Measurements from ENCODE around the gene MRGPRX4. TPM values are rescaled to one million over a fixed set of nuclear protein-coding genes. Genes with fewer than 3 reads are reported as not detected.

Gene MRGPRX4
- total RNA-seq, 1 experiment from 2014 or later = not detected

- BruUV-seq (replicated peaks) = no TSS peak
- no peaks in the 10 kb centered on the region for H3K36me3 ChIP-seq (ENCODE audit: low read depth)
- H3K9me2 ChIP-seq (ENCODE audit: insufficient read depth) = no peaks in the 10 kb centered on the region
- 0 out of 2 replicates have a peak, but pooled peaks cover 3% of the 10 kb centered on the region for H3K27me3 ChIP-seq (ENCODE audit: insufficient read depth, low read depth)
- H3K27ac ChIP-seq = no peak overlapping the region
- H2AFZ ChIP-seq = no peak overlapping the region
- no peak overlapping the region for H3K4me3 ChIP-seq
- intact Hi-C loops (cut with micrococcal nuclease; ENCODE audit: unreplicated experiment) = no loop called here
- no peaks in the 10 kb centered on the region for H3K79me2 ChIP-seq (ENCODE audit: low read depth)
- H4K20me1 ChIP-seq (ENCODE audit: insufficient read depth) = no peaks in the 10 kb centered on the region
- TF ChIP-seq, protein P1, sequence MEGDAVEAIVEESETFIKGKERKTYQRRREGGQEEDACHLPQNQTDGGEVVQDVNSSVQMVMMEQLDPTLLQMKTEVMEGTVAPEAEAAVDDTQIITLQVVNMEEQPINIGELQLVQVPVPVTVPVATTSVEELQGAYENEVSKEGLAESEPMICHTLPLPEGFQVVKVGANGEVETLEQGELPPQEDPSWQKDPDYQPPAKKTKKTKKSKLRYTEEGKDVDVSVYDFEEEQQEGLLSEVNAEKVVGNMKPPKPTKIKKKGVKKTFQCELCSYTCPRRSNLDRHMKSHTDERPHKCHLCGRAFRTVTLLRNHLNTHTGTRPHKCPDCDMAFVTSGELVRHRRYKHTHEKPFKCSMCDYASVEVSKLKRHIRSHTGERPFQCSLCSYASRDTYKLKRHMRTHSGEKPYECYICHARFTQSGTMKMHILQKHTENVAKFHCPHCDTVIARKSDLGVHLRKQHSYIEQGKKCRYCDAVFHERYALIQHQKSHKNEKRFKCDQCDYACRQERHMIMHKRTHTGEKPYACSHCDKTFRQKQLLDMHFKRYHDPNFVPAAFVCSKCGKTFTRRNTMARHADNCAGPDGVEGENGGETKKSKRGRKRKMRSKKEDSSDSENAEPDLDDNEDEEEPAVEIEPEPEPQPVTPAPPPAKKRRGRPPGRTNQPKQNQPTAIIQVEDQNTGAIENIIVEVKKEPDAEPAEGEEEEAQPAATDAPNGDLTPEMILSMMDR (conservative IDR thresholded peaks at IDR 0.05) = no peak
- TF ChIP-seq EZH2 (IDR thresholded peaks at IDR 0.05; ENCODE audit: low read depth) = no peak
- ChIA-PET POLR2A (ENCODE audit: unreplicated experiment) (no interaction called here), CTCF (no interaction called here)
- no peaks in the 10 kb centered on the region for H3K9me3 ChIP-seq (ENCODE audit: insufficient read depth, low read depth)
- H3K4me1 ChIP-seq (replicated peaks; ENCODE audit: insufficient read depth) = no peaks in the 10 kb centered on the region
- DNase-seq = peak in 1 of 2 experiments; percentile 9
- no peak overlapping the region for H3K4me2 ChIP-seq
- no peaks in the 10 kb centered on the region for H3F3A ChIP-seq (ENCODE audit: insufficient read depth, low read depth)
These were observed 48.7 kb downstream of the MRGPRX4 start for GRCh38 chr11:18221274-18221876.

DNA sequence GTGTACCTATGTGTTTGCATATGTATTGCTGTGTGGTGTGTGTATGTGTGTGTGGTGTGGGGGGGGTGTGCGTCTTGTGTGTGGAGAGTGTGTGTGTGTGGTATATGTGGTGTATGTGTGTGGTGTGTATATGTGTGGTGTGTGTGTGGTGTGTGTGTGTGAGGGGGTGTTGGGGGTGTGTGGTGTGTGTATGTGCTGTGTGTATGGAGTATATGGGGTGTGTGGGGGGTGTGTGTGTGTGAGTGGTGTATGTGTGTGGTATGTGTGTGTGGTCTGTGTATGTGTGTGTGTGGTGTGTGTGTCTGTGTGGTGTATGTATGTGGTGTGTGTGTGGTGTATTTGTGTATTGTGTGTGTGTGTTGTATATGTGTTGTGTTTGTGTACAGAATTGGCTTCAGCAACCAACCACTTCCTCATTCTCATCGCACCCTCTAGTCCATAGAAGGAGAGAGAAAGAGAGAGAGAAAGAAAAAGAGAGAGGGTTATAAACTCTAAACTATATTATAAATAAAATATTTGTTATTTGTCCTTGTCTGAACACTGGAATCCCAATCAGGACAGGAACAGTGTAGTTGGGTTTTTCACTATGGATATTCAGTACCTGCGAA is 50.3 kb downstream of the MRGPRX4 start:
- POLR2A ChIA-PET (ENCODE audit: unreplicated experiment) = no interaction called here
- Histone ChIP-seq H3K27ac (no peak overlapping the region), H3K4me3 (no peak overlapping the region), H3K36me3 (ENCODE audit: low read depth) (no peaks in the 10 kb centered on the region), H4K20me1 (ENCODE audit: insufficient read depth) (no peaks in the 10 kb centered on the region), H3K9me2 (ENCODE audit: insufficient read depth) (no peaks in the 10 kb centered on the region), H3K79me2 (ENCODE audit: low read depth) (no peaks in the 10 kb centered on the region), H2AFZ (no peak overlapping the region), H3K9me3 (ENCODE audit: insufficient read depth, low read depth) (no peaks in the 10 kb centered on the region), H3K27me3 (ENCODE audit: insufficient read depth, low read depth) (no peaks in the 10 kb centered on the region), H3F3A (ENCODE audit: insufficient read depth, low read depth) (no peaks in the 10 kb centered on the region), H3K4me1 (replicated peaks; ENCODE audit: insufficient read depth) (no peaks in the 10 kb centered on the region), H3K4me2 (no peak overlapping the region)
- DNase-seq = no peak
- no TSS peak for BruUV-seq (replicated peaks)
- no peak for TF ChIP-seq EZH2 (IDR thresholded peaks at IDR 0.05; ENCODE audit: low read depth)
- TF ChIP-seq, protein P1 (conservative IDR thresholded peaks at IDR 0.05) = no peak
- CTCF ChIA-PET = no interaction called here
- intact Hi-C loops (cut with micrococcal nuclease; ENCODE audit: unreplicated experiment) = no loop called here

Other genes starting within 250 kb of the MRGPRX4 start
- 28.7 and 34.1 TPM in 2 replicates for gene SERGEF, start 159.8 kb upstream of the MRGPRX4 start, total RNA-seq (2021)
- gene TPH1, start 126.6 kb upstream of the MRGPRX4 start, total RNA-seq (2021) = 0.10 TPM in 1 of 2 replicates, not detected in the other
- gene SAAL1, start 66.8 kb upstream of the MRGPRX4 start, total RNA-seq (2021) = 23.5 and 32.1 TPM in 2 replicates
- gene MRGPRX3, start 40.3 kb upstream of the MRGPRX4 start, total RNA-seq (2021) = not detected in 2 replicates
- not detected in 2 replicates for gene SAA4, start 64.0 kb downstream of the MRGPRX4 start, total RNA-seq (2021)
- gene SAA2, start 75.8 kb downstream of the MRGPRX4 start, total RNA-seq (2021) = 1.2 TPM in 1 of 2 replicates, not detected in the other
- gene SAA1, start 93.4 kb downstream of the MRGPRX4 start, total RNA-seq (2021) = 1.9 TPM in 1 of 2 replicates, not detected in the other
- 35.2 and 39.2 TPM in 2 replicates for gene HPS5, start 149.3 kb downstream of the MRGPRX4 start, total RNA-seq (2021)
- gene GTF2H1, start 149.7 kb downstream of the MRGPRX4 start, total RNA-seq (2021) = 72.9 and 89.1 TPM in 2 replicates
- 716 and 962 TPM in 2 replicates for gene LDHA, start 221.7 kb downstream of the MRGPRX4 start, total RNA-seq (2021)
- gene LDHC, start 239.5 kb downstream of the MRGPRX4 start, total RNA-seq (2021) = not detected in 2 replicates